OCI-LY1 (cell line): ENCODE results near the gene S100A2.

ENCODE experiments used
- EZH2 ChIP-seq: fragments of 200-600 bp; sonication (generic), shearing (Covaris generic); IDR thresholded peaks from 2 replicates; pipeline ENCODE4 v1.8.0; 2017; ENCODE audit warnings: borderline replicate concordance, mixed run types, mild to moderate bottlenecking, antibody characterized with exemption, low read length, moderate library complexity, mixed read lengths
- TF ChIP-seq, protein P1 (sequence below): fragments of 200-600 bp; sonication (generic), shearing (Covaris generic); IDR thresholded peaks from 2 replicates; pipeline ENCODE4 v1.5.1; 2017; ENCODE audit warnings: mild to moderate bottlenecking, antibody characterized with exemption, low read length, moderate library complexity, mixed read lengths

DNA sequence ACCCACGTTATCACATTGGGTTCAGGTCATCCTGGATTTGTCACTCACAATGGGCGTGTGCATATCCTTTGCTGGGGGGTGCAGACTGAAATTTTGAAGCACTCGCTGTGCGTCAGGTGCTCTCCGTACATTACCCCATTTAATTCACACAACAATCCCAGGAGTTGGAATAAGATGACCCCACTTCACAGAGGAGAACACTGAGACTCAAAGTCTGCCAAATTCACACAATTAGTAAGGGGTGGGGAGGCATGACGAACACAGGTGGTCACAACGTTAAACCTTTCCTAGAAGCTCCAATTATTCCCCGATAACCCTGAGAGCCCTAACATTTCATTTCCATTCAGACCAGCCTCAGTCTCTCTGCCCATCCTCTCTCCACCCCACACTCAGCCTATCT is 3.8 kb upstream of the S100A2 start:
- TF ChIP-seq, protein P1, sequence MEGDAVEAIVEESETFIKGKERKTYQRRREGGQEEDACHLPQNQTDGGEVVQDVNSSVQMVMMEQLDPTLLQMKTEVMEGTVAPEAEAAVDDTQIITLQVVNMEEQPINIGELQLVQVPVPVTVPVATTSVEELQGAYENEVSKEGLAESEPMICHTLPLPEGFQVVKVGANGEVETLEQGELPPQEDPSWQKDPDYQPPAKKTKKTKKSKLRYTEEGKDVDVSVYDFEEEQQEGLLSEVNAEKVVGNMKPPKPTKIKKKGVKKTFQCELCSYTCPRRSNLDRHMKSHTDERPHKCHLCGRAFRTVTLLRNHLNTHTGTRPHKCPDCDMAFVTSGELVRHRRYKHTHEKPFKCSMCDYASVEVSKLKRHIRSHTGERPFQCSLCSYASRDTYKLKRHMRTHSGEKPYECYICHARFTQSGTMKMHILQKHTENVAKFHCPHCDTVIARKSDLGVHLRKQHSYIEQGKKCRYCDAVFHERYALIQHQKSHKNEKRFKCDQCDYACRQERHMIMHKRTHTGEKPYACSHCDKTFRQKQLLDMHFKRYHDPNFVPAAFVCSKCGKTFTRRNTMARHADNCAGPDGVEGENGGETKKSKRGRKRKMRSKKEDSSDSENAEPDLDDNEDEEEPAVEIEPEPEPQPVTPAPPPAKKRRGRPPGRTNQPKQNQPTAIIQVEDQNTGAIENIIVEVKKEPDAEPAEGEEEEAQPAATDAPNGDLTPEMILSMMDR: no peak
- TF ChIP-seq EZH2: no peak
